ENCODE measurements around the gene LDLRAD3.

LDLRAD3 gene

DNA sequence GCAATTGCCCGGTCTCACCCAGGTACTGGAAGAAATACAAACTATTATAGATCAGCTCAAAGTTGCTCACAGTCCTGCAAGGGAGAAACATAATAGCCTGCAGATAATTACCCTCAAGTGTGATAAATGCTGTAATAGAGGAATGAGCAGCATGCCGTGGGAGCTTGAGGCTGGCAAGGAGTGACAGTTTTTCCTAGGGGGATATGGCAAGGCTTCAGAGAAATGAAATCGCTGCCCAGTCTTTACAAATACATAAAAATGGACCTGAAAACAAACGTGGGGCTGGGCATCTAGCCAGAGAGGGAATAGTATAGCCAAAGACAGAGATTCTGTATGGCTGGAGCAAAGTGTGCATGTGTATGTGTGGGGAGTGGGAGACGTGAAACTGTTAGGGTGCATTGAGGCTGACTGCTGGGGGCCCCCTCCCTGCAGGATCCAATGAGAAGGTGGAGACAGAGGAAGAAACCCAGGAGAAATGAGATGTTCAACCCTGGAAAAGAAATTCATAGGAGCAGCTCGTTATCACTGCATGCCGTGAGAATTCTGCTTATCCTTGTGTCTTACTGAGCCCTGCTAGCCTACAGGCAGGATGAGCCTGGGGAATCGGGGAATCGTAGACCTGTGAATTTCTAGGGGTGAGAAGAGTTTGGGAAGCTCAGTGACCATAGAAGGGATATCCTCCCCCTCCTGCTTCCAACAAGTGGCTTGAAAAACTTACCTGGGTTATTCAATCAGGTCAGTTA is 167.0 kb downstream of the LDLRAD3 start:
- no peak for DNase-seq

DNA sequence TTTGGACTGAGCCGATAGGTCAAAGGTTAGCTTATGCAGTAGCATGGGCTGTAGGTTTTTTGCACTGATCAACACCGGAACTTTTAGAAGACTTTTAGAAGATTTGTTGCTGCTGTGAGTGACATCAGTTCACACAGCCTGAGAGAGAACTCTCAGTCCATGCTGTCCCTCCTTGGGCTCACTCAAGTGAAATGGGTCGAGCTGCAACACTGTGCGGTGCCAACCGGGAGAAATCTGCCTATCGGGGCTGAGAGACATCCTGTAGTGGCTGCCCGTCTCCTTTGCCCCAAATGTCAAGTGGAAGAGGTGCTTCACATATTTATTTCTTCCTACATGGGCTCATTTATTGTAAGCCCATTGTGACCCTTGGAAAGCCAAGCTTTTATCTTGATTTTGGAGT is 170.2 kb downstream of the LDLRAD3 start:
- no peak for DNase-seq

GRCh38 chr11:36115378-36115801 is 171.5 kb downstream of the LDLRAD3 start:
- no peak for DNase-seq

DNA sequence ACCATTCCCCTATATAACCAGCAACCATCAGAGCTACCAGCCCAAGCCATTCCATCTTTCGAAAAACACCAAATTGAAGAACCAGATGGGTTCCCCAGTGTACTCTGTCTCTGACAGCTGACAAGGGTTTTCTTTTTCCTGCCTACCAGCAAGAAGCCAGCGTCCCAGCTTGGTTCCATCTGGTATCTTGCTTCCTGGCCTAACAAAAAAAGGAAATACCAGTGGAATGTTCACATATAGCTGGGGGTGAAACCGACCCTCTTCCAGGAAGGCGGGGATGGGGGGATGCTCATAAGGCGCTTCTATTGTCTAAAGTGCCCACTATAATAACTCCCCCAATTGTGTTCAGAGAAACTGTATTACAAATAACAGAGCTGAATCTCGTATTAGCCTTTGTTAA is 172.3 kb downstream of the LDLRAD3 start:
- no peak for DNase-seq

DNA sequence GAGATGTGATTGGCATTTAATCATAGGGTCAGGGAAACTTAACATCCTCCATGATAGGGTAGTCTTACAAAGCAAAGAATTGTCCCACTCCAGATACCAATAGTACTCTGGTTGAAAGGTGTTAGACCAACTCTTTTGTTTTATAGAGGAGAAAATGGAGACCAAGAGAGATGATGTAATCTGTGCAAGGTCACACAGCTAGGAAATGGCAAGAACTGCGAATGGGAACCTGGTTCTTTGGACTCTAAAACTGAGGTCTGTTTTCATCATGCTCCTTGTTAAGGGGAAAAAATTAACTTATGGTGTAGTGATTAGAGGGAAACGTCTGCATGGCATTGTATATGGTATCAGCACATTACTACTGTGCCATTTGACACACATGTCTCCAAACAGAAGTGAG is 174.2 kb downstream of the LDLRAD3 start:
- no peak for DNase-seq

DNA sequence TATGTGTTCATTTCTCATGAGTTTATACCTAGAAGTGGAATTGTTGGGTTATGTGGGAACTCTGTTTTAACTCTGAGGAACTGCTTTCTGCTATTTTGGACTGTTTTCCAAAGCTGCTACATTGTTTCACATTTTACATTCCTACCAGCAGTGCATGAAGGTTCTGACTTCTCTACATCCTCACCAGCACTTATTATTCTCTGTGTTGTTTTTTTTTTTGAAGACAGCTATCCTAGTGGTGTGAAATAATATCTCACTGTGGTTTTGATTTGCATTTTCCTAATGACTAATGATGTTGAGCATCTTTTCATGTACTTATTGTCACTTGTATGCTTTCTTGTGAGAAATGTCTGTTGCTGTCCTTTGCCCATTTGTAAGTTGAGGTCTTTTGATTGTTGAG is 175.4 kb downstream of the LDLRAD3 start:
- no peak for DNase-seq

DNA sequence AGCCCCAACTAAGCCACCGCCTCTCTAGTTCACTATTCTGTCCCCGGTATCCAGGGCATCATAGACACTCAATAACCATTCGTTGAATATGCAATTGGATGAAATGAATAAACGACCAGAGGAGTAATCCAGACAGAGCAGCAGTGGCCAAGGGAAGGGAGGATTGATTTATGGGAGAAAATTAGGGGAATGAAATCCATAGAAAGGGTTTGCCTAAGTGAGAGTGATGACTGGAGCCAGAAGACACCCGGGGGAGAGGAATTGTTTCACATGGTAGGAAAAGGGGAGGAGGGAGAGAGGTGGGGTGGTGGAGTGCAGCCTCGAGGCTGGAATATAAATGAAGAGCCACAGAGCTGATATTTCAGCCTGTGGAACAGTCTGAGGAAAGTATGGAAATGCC is 177.2 kb downstream of the LDLRAD3 start:
- DNase-seq: no peak

DNA sequence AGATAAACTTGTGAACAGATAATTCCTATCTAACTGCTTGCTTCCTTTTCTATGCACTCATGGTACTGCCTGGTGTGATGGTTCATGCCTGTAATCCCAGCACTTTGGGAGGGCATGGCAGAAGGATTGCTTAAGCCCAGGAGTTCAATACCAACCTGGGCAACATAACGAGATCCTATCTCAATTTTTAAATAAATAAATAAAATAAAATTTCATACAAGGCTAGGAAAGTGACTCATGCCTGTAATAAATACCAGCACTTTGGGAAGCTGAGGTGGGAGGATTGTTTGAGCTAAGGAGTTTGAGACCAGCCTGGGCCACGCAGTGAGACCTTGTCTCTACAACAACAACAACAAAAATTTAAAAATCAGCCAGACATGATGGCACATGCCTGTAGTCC is 178.8 kb downstream of the LDLRAD3 start:
- DNase-seq: no peak

GRCh38 chr11:36123336-36124101 is 179.7 kb downstream of the LDLRAD3 start:
- DNase-seq: no peak

DNA sequence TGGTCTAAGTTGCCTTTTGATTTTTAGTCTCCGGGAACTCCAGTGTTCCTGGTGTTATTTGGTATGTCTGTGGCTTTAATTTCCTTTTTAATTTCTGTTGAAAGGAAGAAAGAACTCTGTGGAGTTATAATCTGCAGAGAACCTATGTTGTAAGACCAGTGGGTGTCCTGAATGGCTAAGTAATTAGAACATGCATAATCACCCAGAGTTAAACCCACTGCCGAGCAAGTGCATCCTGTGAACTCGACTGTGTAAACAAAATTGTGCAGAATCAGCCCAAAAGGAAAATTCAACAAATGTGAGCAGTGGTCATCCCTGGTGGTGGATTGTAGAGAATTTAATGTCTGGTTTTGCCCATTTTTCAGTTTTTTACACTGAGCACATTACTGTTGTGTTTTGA is 182.8 kb downstream of the LDLRAD3 start:
- no peak for DNase-seq

- DNase-seq: no peak
These were observed 183.7 kb downstream of the LDLRAD3 start for GRCh38 chr11:36127550-36127949.

GRCh38 chr11:36129955-36130354 is 186.1 kb downstream of the LDLRAD3 start:
- no peak for DNase-seq

DNA sequence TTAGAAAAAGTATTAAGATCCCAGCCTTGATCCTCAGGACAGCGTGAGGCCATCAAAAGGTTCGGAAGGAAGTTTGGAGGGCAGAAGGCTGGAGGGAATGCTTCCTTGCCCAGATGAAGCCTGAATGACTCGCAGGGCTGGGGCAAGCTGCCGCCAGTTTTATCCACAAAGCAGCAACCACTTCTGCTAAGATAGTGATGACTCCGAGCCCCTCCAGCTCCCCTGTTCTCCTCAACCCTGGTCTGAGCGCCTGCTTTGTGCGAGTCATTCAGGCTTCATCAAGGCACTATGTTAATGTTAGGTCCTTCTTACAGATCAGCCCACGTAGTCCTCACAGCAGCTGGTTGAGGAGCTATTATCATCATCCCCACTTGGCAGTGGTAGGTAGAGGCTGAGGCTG is 186.5 kb downstream of the LDLRAD3 start:
- no peak for DNase-seq

DNA sequence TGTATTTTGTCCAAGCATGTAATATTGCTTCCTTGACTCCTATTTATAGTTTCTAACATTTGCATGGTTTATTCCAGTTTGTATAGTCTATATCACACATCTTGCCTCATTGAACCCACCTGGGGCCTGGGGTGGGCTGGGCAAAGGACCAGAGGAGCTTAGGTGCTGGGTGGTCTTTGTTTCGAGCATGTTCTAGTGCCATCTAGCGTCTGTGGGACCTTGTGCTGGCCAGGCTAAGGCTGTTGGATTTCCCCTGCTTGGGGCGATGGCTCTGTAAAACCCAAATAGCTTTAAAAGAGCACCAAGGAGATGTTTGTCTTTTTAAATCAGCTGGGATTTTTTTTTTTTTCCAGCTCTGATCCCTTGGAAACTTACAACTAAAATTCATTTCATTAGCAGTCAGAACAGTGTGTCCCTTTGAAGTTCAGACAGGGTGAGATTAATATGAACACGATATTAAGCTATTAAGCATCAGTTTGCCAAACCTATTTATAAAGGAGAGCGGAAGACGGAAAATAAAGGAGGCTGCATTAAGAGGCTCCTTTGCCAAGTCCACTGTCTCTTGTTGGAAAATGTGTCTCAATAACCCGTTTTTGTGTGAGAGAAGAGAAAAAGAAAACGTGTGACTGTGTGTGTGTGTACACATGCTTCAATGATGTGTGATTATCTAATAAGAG is 188.0 kb downstream of the LDLRAD3 start:
- no peak for DNase-seq

DNA sequence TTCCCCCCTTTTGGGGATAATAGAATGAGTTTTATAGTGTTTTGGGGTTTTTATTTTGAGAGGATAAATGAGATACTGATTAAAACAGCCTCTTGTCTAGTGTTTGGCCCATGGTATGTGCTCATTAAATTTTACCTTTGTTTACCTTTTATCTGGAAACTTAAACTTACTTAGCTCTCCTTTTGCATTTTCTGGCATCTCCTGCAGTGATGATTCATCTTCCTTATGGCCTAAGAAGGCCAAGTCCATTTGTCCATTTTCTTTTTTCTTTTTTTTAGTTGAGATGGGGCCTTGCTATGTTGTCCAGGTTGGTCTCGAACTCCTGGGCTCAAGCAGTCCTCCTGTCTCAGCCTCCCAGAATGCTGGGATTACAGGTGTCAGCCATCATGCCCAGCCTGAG is 189.1 kb downstream of the LDLRAD3 start:
- DNase-seq: no peak

- DNase-seq: no peak
These were observed 191.2 kb downstream of the LDLRAD3 start for GRCh38 chr11:36135076-36135475.

GRCh38 chr11:36139767-36140166 is 195.9 kb downstream of the LDLRAD3 start:
- DNase-seq: no peak

GRCh38 chr11:36141196-36141953 is 197.5 kb downstream of the LDLRAD3 start:
- no peak for DNase-seq

- DNase-seq: no peak
These were observed 198.1 kb downstream of the LDLRAD3 start for GRCh38 chr11:36141956-36142355.

GRCh38 chr11:36142439-36142838 is 198.6 kb downstream of the LDLRAD3 start:
- DNase-seq: no peak

- no peak for DNase-seq
These were observed 199.0 kb downstream of the LDLRAD3 start for GRCh38 chr11:36142879-36143278.

DNA sequence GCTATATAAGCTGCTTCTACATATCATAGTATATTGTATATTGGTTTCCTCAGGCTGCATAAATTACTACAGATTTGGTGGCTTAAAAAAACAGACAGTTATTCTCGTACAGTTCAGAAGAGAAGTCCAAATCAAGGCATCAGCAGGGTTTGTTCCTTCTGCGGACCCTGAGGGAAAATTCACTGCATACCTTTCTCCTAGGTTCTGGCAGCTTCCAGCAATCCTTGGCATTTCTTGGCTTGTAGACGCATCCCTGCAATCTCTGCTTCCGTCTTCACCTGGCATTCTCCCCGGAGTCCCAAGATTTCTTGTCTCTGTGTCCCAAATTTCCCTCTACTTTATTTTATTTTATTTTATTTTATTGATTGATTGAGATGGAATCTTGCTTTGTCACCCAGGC is 202.6 kb downstream of the LDLRAD3 start:
- no peak for DNase-seq

DNA sequence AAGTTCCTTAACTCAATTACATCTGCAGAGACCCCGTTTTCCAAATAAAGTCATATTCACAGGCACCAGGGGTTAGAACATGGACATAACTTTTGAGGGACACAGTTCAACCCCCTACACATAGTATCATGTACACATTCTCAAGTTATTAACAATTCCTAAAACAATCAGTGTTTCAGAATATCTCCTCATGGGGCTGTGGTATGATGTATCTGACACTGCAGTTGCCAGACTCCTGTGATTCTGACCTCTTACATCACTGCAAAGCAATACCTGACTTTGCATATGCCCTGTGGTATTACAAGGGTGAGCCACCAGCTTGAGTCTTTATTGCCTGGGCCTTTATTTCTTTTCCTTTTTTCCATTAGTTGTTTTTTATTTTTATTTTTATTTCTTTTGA is 203.6 kb downstream of the LDLRAD3 start:
- no peak for DNase-seq

Measured in MV-4-11 (cell line).